Osteocyte (in vitro differentiated cells): ENCODE measurements around the gene PICK1. TPM values are rescaled to one million over a fixed set of nuclear protein-coding genes. Genes with fewer than 3 reads are reported as not detected.
A peak's percentile ranks its signal among the peaks of the same experiment; 100 is the strongest.

Source experiments
- DNase-seq: peaks from one replicate; pipeline ENCODE4 v3.0.0; 2021; ENCODE audit warnings: mixed read lengths; ENCODE audit not compliant: unreplicated experiment; ENCODE audit errors: extremely low spot score
- H3K27ac Mint-ChIP-seq: one replicate; pipeline ENCODE4 v1.8.0; 2021; ENCODE audit warnings: mild to moderate bottlenecking, mixed read lengths; ENCODE audit not compliant: unreplicated experiment
- H3K27me3 Mint-ChIP-seq: one replicate; pipeline ENCODE4 v1.8.0; 2021; ENCODE audit warnings: mixed read lengths; ENCODE audit not compliant: unreplicated experiment
- H3K36me3 Mint-ChIP-seq: one replicate; pipeline ENCODE4 v1.8.0; 2021; ENCODE audit warnings: mixed read lengths; ENCODE audit not compliant: unreplicated experiment
- H3K4me1 Mint-ChIP-seq: one replicate; pipeline ENCODE4 v1.8.0; 2021; ENCODE audit warnings: mixed read lengths; ENCODE audit not compliant: unreplicated experiment
- H3K4me3 Mint-ChIP-seq: one replicate; pipeline ENCODE4 v1.8.0; 2021; ENCODE audit warnings: mild to moderate bottlenecking, moderate library complexity, mixed read lengths; ENCODE audit not compliant: unreplicated experiment
- H3K9me3 Mint-ChIP-seq: one replicate; pipeline ENCODE4 v1.8.0; 2021; ENCODE audit warnings: mixed read lengths; ENCODE audit not compliant: unreplicated experiment
- CTCF ChIP-seq: fragments of 200-600 bp; sonication (generic); IDR thresholded peaks from 2 replicates; pipeline ENCODE4 v1.5.0; 2021; ENCODE audit warnings: antibody characterized with exemption, mild to moderate bottlenecking, moderate library complexity
- total RNA-seq: library from RNA; stranded (reverse); gene quantifications from 2 replicates; pipeline ENCODE4 v1.2.1, GENCODE V29; 2021

The PICK1 gene
- total RNA-seq, 1 donor from 2014 or later: 27.9 TPM

GRCh38 chr22:38032681-38033521 lies 24.3 kb upstream of the PICK1 start:
- Mint-ChIP-seq H3K27me3 (no peaks in the 10 kb centered on the region), H3K4me3 (no peak overlapping the region), H3K4me1 (peaks cover 23% of the 10 kb centered on the region), H3K36me3 (no peaks in the 10 kb centered on the region), H3K27ac (no peak overlapping the region), H3K9me3 (no peaks in the 10 kb centered on the region)
- TF ChIP-seq CTCF: no peak
- DNase-seq: no peak

GRCh38 chr22:38033522-38034277 lies 23.5 kb upstream of the PICK1 start:
- Mint-ChIP-seq H3K27me3 (no peaks in the 10 kb centered on the region), H3K27ac (peak overlapping the region; percentile 76), H3K4me1 (peaks cover 23% of the 10 kb centered on the region), H3K4me3 (no peak overlapping the region), H3K9me3 (no peaks in the 10 kb centered on the region), H3K36me3 (no peaks in the 10 kb centered on the region)
- no peak for TF ChIP-seq CTCF
- no peak for DNase-seq

GRCh38 chr22:38034278-38034882 lies 22.8 kb upstream of the PICK1 start:
- peaks cover 25% of the 10 kb centered on the region for H3K4me1 Mint-ChIP-seq
- H3K4me3 Mint-ChIP-seq: no peak overlapping the region
- peak overlapping the region; percentile 76 for H3K27ac Mint-ChIP-seq
- H3K9me3 Mint-ChIP-seq: no peaks in the 10 kb centered on the region
- TF ChIP-seq CTCF: no peak
- no peaks in the 10 kb centered on the region for H3K36me3 Mint-ChIP-seq
- no peak for DNase-seq
- no peaks in the 10 kb centered on the region for H3K27me3 Mint-ChIP-seq

GRCh38 chr22:38034884-38035529 lies 22.2 kb upstream of the PICK1 start:
- no peaks in the 10 kb centered on the region for H3K9me3 Mint-ChIP-seq
- no peaks in the 10 kb centered on the region for H3K27me3 Mint-ChIP-seq
- DNase-seq: no peak
- TF ChIP-seq CTCF: no peak
- H3K36me3 Mint-ChIP-seq: no peaks in the 10 kb centered on the region
- H3K4me3 Mint-ChIP-seq: no peak overlapping the region
- peaks cover 25% of the 10 kb centered on the region for H3K4me1 Mint-ChIP-seq
- H3K27ac Mint-ChIP-seq: peak overlapping the region; percentile 54
